PC-9 (cell line): ENCODE data around the gene BBS9.
"Not testable (repeated sequence)": the region's sequence is repeated elsewhere in the genome, so short reads cannot be mapped to it uniquely, and the experiment has no call there.

Source experiments
- EZH2 ChIP-seq: fragments of 200-600 bp; sonication (generic); IDR thresholded peaks from 2 replicates; pipeline ENCODE4 v1.8.0; 2017; ENCODE audit warnings: antibody characterized with exemption, low read depth
- TF ChIP-seq, protein P1 (sequence below): fragments of 200-600 bp; sonication (generic); conservative IDR thresholded peaks from 2 replicates; pipeline ENCODE4 v1.6.1; 2017; ENCODE audit warnings: mixed run types, antibody characterized with exemption, mild to moderate bottlenecking, moderate library complexity

DNA sequence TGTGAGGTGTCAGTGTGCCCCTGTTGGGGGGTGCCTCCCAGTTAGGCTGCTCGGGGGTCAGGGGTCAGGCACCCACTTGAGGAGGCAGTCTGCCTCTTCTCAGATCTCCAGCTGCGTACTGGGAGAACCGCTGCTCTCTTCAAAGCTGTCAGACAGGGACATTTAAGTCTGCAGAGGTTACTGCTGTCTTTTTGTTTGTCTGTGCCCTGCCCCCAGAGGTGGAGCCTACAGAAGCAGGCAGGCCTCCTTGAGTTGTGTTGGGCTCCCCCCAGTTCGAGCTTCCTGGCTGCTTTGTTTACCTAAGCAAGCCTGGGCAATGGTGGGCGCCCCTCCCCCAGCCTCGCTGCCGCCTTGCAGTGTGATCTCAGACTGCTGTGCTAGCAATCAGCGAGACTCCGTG lies 397.6 kb downstream of the BBS9 start:
- TF ChIP-seq, protein P1, sequence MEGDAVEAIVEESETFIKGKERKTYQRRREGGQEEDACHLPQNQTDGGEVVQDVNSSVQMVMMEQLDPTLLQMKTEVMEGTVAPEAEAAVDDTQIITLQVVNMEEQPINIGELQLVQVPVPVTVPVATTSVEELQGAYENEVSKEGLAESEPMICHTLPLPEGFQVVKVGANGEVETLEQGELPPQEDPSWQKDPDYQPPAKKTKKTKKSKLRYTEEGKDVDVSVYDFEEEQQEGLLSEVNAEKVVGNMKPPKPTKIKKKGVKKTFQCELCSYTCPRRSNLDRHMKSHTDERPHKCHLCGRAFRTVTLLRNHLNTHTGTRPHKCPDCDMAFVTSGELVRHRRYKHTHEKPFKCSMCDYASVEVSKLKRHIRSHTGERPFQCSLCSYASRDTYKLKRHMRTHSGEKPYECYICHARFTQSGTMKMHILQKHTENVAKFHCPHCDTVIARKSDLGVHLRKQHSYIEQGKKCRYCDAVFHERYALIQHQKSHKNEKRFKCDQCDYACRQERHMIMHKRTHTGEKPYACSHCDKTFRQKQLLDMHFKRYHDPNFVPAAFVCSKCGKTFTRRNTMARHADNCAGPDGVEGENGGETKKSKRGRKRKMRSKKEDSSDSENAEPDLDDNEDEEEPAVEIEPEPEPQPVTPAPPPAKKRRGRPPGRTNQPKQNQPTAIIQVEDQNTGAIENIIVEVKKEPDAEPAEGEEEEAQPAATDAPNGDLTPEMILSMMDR: not testable (repeated sequence)
- TF ChIP-seq EZH2: not testable (repeated sequence)
